ENCODE measurements around the gene BDNF. TPM values are rescaled to one million over a fixed set of nuclear protein-coding genes. Genes with fewer than 3 reads are reported as not detected.

Gene BDNF
- total and polyA plus RNA-seq, 2 donors (not counting 1 experiment from before 2014, with no cell fraction given), result not detected

DNA sequence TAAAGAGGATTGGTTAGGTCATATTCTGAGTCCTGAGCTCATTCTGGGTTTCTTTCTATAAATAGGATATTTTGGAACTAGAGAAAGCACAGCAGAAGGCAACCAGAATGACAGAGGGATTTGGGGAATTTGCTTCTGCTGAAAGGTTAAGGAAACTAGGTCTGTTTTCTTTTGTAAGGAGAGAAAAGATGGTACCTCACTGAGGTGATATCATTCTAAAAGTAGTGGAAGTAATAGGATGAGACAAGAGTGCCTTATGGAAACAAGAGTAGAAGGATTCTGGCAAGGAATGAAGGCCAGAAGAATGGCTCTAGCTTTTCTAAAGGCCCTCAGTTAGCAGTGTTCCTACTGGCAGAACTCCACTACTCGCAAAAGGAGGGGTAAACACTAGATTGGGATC is 26.7 kb upstream of the BDNF start:
- DNase-seq (no peak), ATAC-seq (ENCODE audit: low read depth) (no peak)
- no peak overlapping the region for H3K9ac ChIP-seq (ENCODE audit: low read length)
- no peaks in the 10 kb centered on the region for H4K20me1 ChIP-seq (ENCODE audit: control insufficient read depth, insufficient read depth, low read length, poor library complexity, severe bottlenecking)
- intact Hi-C loops (cut with micrococcal nuclease), result no loop called here
- ChIA-PET POLR2A (no interaction called here), CTCF (no interaction called here)
- H3K4me3 Mint-ChIP-seq, result no peak overlapping the region
- peaks cover 25% of the 10 kb centered on the region for H3K27me3 Mint-ChIP-seq
- peaks cover 0 to 16% (median 10%) of the 10 kb centered on the region in 4 experiments for H3K27me3 ChIP-seq (replicated peaks in 1 of 4; ENCODE audit: control extremely low read depth in 1 of 4, control insufficient read depth in 3 of 4, insufficient read depth in 4 of 4, low read length in 3 of 4)
- H3K27ac Mint-ChIP-seq, result no peak overlapping the region
- H3K9me3 Mint-ChIP-seq (ENCODE audit: insufficient read depth), result no peaks in the 10 kb centered on the region
- H3K9me3 ChIP-seq (ENCODE audit: control extremely low read depth in 1 of 3, control insufficient read depth in 2 of 3, insufficient read depth in 1 of 3, low read length in 2 of 3), result peaks cover 0 to 4% (median 0%) of the 10 kb centered on the region in 3 donors
- no peak overlapping the region for H3K27ac ChIP-seq (ENCODE audit: low read length in 2 of 2)
- no peak for TF ChIP-seq EZH2 (IDR thresholded peaks at IDR 0.05; ENCODE audit: borderline replicate concordance, insufficient read depth, low read depth, low read length, poor library complexity, severe bottlenecking)
- TF ChIP-seq, protein P1, sequence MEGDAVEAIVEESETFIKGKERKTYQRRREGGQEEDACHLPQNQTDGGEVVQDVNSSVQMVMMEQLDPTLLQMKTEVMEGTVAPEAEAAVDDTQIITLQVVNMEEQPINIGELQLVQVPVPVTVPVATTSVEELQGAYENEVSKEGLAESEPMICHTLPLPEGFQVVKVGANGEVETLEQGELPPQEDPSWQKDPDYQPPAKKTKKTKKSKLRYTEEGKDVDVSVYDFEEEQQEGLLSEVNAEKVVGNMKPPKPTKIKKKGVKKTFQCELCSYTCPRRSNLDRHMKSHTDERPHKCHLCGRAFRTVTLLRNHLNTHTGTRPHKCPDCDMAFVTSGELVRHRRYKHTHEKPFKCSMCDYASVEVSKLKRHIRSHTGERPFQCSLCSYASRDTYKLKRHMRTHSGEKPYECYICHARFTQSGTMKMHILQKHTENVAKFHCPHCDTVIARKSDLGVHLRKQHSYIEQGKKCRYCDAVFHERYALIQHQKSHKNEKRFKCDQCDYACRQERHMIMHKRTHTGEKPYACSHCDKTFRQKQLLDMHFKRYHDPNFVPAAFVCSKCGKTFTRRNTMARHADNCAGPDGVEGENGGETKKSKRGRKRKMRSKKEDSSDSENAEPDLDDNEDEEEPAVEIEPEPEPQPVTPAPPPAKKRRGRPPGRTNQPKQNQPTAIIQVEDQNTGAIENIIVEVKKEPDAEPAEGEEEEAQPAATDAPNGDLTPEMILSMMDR (IDR thresholded peaks at IDR 0.05), result no peak
- H3K79me2 ChIP-seq (ENCODE audit: control insufficient read depth, insufficient read depth, low read length), result no peaks in the 10 kb centered on the region
- H3K4me3 ChIP-seq (ENCODE audit: control extremely low read depth in 1 of 5, extremely low read depth in 1 of 5, insufficient read depth in 1 of 5, low read depth in 2 of 5, low read length in 4 of 5), result no peak overlapping the region
- WGBS (ENCODE audit: insufficient coverage), result no CpG with 5 or more reads among the region's 1 CpG
- peaks cover 9% of the 10 kb centered on the region for H3K4me1 Mint-ChIP-seq
- no peak overlapping the region for H2AFZ ChIP-seq (ENCODE audit: insufficient read depth, low read depth, low read length, poor library complexity, severe bottlenecking)
- no peak overlapping the region for H3K4me2 ChIP-seq (replicated peaks; ENCODE audit: low read depth, low read length, poor library complexity, severe bottlenecking)
- peaks cover 4 to 6% of the 10 kb centered on the region in 2 donors for H3K4me1 ChIP-seq (ENCODE audit: control insufficient read depth in 2 of 2, insufficient read depth in 2 of 2, low read length in 2 of 2)
- no peaks in the 10 kb centered on the region for H3K36me3 ChIP-seq (replicated peaks in 1 of 2; ENCODE audit: control extremely low read depth in 1 of 2, control insufficient read depth in 1 of 2, extremely low read depth in 1 of 2, insufficient read depth in 2 of 2, low read length in 1 of 2)

DNA sequence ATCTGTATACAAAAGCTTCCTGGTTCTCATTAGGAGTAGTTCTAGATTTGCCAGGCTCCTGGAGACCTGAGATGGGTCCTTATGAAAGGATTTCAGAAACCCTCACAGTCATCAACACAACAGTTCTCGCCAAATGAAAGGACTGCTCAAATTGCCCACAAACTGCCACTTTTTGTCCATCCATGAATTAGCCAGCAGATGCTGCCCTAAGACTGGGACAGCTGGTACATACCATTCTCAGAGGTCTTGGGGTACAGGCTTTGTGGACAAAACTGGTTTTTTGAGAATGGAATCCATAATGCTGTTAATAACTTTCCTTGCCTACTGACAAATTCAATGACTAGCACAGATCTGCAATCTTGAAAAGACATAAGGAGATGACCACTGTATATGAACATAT is 23.4 kb upstream of the BDNF start:
- 86% methylated on average over 1 of the region's 1 CpG for WGBS (ENCODE audit: insufficient coverage)
- Mint-ChIP-seq H3K27me3 (peaks cover 49% of the 10 kb centered on the region), H3K4me3 (no peak overlapping the region), H3K4me1 (peaks cover 9% of the 10 kb centered on the region), H3K27ac (no peak overlapping the region), H3K9me3 (ENCODE audit: insufficient read depth) (no peaks in the 10 kb centered on the region)
- POLR2A ChIA-PET, result no interaction called here
- Histone ChIP-seq H3K36me3 (replicated peaks in 1 of 2; ENCODE audit: control extremely low read depth in 1 of 2, control insufficient read depth in 1 of 2, extremely low read depth in 1 of 2, insufficient read depth in 2 of 2, low read length in 1 of 2) (no peaks in the 10 kb centered on the region), H3K27me3 (replicated peaks in 1 of 4; ENCODE audit: control extremely low read depth in 1 of 4, control insufficient read depth in 3 of 4, insufficient read depth in 4 of 4, low read length in 3 of 4) (peaks cover 0 to 46% (median 34%) of the 10 kb centered on the region in 4 experiments), H3K4me1 (ENCODE audit: control insufficient read depth in 2 of 2, insufficient read depth in 2 of 2, low read length in 2 of 2) (peaks cover 4 to 9% of the 10 kb centered on the region in 2 donors), H3K4me2 (replicated peaks; ENCODE audit: low read depth, low read length, poor library complexity, severe bottlenecking) (no peak overlapping the region), H3K9ac (ENCODE audit: low read length) (no peak overlapping the region), H3K9me3 (ENCODE audit: control extremely low read depth in 1 of 3, control insufficient read depth in 2 of 3, insufficient read depth in 1 of 3, low read length in 2 of 3) (peaks cover 0 to 24% (median 0%) of the 10 kb centered on the region in 3 donors), H4K20me1 (ENCODE audit: control insufficient read depth, insufficient read depth, low read length, poor library complexity, severe bottlenecking) (no peaks in the 10 kb centered on the region), H2AFZ (ENCODE audit: insufficient read depth, low read depth, low read length, poor library complexity, severe bottlenecking) (no peak overlapping the region), H3K79me2 (ENCODE audit: control insufficient read depth, insufficient read depth, low read length) (no peaks in the 10 kb centered on the region), H3K27ac (ENCODE audit: low read length in 2 of 2) (no peak overlapping the region), H3K4me3 (ENCODE audit: control extremely low read depth in 1 of 5, extremely low read depth in 1 of 5, insufficient read depth in 1 of 5, low read depth in 2 of 5, low read length in 4 of 5) (no peak overlapping the region)
- TF ChIP-seq, protein P1 (IDR thresholded peaks at IDR 0.05), result no peak
- TF ChIP-seq EZH2 (IDR thresholded peaks at IDR 0.05; ENCODE audit: borderline replicate concordance, insufficient read depth, low read depth, low read length, poor library complexity, severe bottlenecking), result no peak
- intact Hi-C loops (cut with micrococcal nuclease), result no loop called here
- CTCF ChIA-PET, result no interaction called here
- ATAC-seq (ENCODE audit: low read depth), result no peak
- no peak for DNase-seq

Data from B cell (primary cell).